Dedifferentiated amniotic fluid mesenchymal stem cell (primary cell): ENCODE measurements around the gene PCK2.
A peak's percentile ranks its signal among the peaks of the same experiment; 100 is the strongest.
"Not testable (repeated sequence)": the region's sequence is repeated elsewhere in the genome, so short reads cannot be mapped to it uniquely, and the experiment has no call there.

Experiments
- DNase-seq: peaks from one replicate; pipeline ENCODE4 v3.0.0-alpha.2; 2016; ENCODE audit errors: extremely low spot score

PCK2 gene

GRCh38 chr14:24093901-24094840 is at the start of gene PCK2:
Gene PCK2, plus strand, starts transcription at chr14:24094311. Its CDS starts 95 bp downstream, at chr14:24094406.
- peak; percentile 93 for DNase-seq

DNA sequence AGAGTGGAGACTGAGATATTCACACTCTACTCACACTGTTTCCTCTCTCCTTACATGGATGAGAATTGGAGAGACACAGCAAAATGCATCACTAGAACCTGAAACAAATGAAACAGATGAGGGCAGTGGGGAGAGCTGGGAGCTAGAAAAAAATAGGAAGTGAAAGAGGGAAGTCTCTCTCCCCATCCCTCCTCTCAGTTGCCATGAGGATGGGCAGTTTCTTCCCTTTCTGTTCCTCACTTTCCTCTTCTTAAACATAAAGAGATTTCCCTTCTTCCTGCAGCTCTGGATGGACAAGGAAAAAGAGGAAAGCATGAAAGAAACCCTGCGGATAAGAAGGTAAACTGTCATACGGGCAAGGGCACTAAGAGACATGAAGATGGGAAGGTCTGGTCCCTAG is 45.1 kb upstream of the PCK2 start:
- DNase-seq, result not testable (repeated sequence)

- not testable (repeated sequence) for DNase-seq
These were observed 43.4 kb upstream of the PCK2 start for GRCh38 chr14:24050753-24051152.

GRCh38 chr14:24051176-24051788 is 42.8 kb upstream of the PCK2 start:
- no peak for DNase-seq

- DNase-seq, result peak; percentile 21
These were observed 42.1 kb upstream of the PCK2 start, which contains the start of gene CARMIL3 for GRCh38 chr14:24051789-24052655. Gene CARMIL3, plus strand, starts transcription at chr14:24052009. Its CDS starts 145 bp downstream, at chr14:24052154.

DNA sequence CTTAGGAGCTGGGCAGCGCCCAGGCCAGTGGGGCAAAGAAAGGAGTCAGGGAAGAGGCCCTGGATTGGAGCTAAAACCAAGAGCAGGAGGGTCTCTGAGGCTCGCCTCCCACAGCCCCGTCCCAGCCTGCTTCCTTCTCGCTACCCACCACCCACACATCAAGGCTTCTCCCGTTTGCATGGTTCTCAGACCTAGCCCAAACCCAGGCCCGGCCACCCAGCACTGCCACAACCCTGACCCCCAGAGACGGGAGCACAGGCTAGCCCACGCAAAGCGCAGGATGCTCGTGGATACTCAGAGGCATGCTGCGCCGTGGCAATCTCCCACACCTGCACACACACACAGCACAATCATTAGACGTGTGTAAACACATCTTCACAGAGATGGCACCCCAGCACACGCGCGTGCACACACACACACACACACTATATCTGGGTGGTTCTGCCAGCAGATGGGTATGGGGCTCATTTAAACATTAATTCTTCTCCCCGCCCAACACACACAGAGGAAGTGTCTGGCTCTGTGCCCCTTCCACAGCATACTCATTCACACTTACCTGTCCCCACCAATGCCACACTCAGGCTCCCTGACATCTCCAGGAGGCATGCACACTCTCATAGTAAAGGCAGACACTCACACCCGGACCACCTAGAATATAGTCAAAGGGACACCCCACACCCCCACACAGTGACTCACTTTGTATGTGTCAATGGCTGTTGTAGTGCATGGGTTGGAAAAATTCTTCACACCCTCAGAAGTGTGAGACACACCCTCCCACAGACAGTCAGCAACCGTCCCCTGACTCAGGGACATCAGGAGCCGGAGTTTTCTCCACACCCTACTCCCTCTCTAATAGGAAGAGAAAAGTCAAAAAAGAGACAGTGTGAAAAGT is 41.2 kb upstream of the PCK2 start:
- no peak for DNase-seq

DNA sequence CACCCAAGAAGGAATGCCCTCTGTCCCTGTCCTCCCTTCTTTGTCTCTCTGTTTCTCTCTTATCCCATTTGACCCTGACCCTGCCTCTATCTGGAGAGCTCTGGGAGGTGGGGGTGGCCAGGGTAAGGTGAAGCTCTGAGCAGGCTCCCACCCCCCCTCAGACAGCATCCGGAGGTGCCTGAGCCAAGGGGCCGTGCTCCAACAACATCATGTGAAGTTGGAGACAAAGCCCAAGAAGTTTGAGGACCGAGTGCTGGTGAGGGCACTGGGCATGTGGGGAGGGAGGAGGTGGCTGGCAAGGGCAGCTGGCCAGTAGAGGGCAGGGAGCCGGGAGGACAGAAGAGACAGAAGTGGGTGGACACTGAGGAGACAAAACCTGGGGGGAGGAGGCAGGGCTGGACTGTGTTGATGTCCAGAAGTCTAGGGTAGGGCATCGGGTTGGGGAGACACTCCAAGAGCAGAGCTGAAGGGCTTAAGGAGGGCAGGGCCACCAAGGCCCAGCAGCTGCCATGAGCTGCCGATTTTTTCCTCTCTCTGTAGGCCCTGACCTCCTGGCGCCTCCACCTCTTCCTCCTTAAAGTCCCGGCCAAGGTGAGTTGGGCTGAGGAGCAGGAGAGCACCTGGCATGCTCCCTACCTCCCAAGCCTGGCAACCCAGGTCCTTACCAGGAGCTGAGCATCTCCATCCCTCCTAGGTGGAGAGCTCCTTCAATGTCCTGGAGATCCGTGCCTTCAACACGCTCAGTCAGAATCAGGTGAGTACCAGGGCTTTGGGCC is 40.4 kb upstream of the PCK2 start:
- DNase-seq, result no peak

GRCh38 chr14:24054324-24054641 is 39.8 kb upstream of the PCK2 start:
- no peak for DNase-seq

GRCh38 chr14:24054646-24055045 is 39.5 kb upstream of the PCK2 start:
- no peak for DNase-seq

DNA sequence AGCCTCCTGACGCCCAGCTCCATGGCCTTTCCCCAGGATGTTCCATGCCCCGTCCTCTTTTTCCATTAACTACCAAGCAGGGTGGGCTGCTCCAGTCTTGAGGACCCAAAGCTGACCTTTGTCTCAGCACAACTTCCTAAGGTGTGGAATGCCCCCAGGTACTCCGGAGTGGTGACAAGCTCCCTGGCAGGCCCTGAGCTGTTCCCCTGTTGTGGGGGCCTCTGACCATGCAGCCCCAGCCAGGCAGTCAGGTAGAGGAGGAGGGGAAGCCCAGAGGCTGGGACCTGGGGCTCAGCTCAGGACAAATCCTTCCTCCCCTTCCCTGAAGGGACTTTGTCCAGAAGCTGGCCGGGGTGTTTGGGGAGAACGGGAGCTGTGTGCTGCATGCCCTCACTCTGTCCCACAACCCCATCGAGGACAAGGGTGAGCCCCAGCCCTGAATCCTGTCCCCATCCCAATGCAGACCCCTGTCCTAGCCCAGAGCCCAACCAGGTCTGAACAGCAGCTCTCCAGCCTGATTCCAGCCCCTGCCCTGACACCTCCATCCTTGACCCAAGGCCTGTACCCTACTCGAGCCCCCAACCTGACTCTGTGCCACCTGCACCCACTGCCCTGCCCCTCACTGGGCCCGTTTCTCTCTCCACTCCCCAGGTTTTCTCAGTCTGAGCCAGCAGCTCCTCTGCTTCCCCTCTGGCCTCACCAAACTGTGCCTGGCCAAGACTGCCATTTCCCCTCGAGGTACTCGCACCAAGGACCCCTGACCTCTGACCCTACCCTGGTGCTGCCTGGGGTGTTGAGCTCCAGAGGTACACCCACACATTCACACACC is 37.9 kb upstream of the PCK2 start:
- DNase-seq, result no peak

DNA sequence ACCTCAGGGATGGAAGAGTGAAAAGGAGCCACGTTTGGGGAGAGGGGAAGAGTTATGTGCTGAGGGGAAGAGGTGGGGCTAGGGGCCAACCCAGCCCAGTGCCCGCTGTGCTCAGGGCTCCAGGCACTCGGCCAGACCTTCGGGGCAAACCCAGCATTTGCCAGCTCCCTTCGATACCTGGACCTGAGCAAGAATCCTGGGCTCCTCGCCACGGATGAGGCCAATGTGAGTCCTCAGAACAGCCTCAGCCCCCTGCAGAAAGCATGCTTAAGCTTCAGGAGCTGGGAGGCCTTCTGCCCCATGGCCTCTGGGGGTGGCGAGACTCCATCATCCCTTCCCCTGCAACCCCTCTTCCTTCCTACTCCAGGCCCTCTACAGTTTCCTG is 37.3 kb upstream of the PCK2 start:
- DNase-seq, result no peak

DNA sequence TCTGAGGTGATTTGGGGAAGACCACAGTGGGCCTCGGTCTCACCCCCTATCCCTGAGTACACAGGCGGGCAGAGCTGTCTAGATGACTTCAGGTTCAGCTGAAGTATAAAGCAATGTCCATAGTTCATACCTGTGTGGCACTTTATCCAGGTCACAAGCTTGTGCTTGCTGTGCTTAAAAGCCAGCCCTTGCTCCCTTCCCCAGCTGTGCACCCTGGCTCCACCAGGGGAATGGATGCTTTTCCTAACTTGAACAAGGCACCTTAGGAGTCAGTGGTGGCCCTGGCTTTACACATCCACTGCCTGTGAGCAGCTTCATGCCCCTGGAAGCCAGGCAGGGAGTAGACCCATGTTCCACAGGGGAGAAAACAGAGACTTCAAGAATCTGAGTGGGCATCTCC is 36.8 kb upstream of the PCK2 start:
- DNase-seq, result no peak

DNA sequence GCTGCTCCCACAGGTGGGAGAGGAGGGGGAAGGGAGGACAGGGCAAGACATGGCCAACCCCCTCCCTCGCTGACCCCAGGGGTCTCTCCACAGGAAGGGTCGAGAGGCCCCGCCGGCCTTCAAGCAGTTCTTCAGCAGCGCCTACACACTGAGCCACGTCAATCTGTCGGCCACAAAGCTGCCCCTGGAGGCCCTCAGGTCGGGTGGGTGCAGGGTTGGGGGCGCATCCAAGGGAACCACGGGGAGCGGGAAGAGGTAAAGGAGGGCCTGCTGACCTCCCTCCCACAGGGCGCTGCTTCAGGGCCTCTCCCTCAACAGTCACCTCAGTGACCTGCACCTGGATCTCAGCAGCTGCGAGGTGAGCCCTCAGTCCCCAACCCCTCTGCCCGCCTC is 36.2 kb upstream of the PCK2 start:
- no peak for DNase-seq

DNA sequence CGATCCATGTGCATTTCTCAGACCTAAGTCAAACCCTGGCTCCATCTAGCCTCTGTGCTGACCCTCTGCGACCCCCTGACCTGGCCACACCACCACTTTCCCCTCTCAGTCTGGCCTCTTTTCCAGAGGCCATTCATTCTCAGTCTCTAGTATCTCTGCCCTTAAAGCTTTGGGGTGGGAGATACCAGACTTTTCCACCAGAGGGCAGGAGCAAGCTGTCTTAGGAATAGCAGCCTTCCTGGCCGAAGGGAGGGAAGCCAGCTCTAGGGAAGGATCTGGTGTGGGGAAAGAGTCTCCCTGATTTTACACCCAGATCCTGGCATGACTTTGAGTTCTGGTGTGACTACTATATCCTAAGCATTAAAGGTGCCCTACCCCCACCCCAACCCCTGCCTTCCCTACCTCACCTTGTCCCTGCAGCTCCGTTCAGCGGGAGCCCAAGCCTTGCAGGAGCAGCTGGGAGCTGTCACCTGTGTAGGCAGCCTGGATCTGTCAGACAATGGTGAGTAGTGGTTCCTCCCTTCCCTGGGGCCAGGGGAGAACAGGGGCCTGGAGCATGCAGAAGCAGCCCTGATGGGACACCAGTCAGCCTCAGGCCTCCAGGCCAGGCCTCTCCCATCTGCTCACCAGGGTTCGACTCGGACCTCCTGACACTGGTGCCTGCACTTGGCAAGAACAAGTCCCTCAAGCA is 35.7 kb upstream of the PCK2 start:
- peak; percentile 72 for DNase-seq

GRCh38 chr14:24058951-24059475 is 35.1 kb upstream of the PCK2 start:
- DNase-seq, result no peak

DNA sequence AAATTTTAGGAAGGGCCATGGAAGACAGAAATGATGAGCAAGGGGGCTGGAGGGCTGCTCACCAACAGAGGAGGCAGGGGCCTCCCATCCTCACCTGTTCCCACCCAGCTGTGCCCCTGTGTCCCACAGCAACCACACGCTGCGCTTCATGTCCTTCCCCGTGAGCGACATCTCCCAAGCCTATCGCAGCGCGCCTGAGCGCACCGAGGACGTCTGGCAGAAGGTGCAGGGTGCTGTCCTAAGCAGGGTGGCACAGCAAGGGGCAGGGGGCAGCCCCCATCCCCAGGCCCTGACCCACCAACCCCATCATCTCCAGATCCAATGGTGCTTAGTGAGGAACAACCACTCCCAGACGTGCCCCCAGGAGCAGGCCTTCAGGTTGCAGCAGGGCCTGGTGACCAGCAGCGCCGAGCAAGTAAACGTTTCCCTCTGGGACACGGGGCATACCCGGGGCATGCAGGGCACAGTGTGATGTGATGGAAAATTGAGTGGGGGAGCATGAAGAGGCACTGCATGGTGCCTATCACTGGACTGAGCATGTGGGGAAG is 34.2 kb upstream of the PCK2 start:
- DNase-seq, result no peak

DNA sequence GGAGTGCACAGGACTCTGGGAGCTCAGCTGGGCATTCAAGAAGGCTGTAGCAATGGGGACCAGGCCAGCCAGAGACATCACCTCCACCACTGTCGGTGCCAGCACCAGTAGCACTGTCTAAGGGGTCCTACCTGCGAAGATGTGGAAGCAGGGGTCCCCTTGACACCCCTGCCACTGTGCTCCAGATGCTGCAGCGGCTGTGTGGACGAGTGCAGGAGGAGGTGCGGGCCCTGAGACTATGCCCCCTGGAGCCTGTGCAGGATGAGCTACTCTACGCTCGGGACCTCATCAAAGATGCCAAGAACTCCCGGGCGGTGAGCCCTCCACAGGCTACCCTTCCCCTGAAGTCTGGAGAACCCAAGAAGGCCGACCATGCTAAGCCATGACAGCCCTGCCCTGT is 33.7 kb upstream of the PCK2 start:
- no peak for DNase-seq
